ENCODE results near the gene LILRB2. TPM values are rescaled to one million over a fixed set of nuclear protein-coding genes. Genes with fewer than 3 reads are reported as not detected.
"Not testable (repeated sequence)": the region's sequence is repeated elsewhere in the genome, so short reads cannot be mapped to it uniquely, and the experiment has no call there.

The LILRB2 gene
- total RNA-seq, 1 experiment from 2014 or later = not detected

GRCh38 chr19:54248016-54248601 is 32.8 kb downstream of the LILRB2 start:
- ChIA-PET CTCF (interaction anchor here (1.4 kb wide), 1 partner anchor 18 kb away, joined by 7 read pairs; no protein-coding TSS in a partner anchor), POLR2A (no interaction called here)
- Mint-ChIP-seq H3K4me1 (ENCODE audit: insufficient read depth, unreplicated experiment) (no peaks in the 10 kb centered on the region), H3K27ac (ENCODE audit: low read depth, unreplicated experiment) (no peak overlapping the region), H3K27me3 (ENCODE audit: insufficient read depth, unreplicated experiment) (peaks cover 71% of the 10 kb centered on the region), H3K4me3 (ENCODE audit: unreplicated experiment) (no peak overlapping the region), H3K9me3 (ENCODE audit: unreplicated experiment) (no peaks in the 10 kb centered on the region), H3K36me3 (ENCODE audit: insufficient read depth, unreplicated experiment) (no peaks in the 10 kb centered on the region)
- no TSS peak for BruUV-seq (replicated peaks)
- intact Hi-C loops (cut with micrococcal nuclease) = no loop called here
- no peak for DNase-seq (ENCODE audit: unreplicated experiment)
- TF ChIP-seq CTCF (IDR thresholded peaks at IDR 0.05; ENCODE audit: unreplicated experiment) = no peak

GRCh38 chr19:54247106-54247930 is 33.6 kb downstream of the LILRB2 start:
- no peak for TF ChIP-seq CTCF (IDR thresholded peaks at IDR 0.05; ENCODE audit: unreplicated experiment)
- intact Hi-C loops (cut with micrococcal nuclease) = no loop called here
- no peak overlapping the region for H3K4me3 Mint-ChIP-seq (ENCODE audit: unreplicated experiment)
- ChIA-PET CTCF (interaction anchor here (1.4 kb wide), 1 partner anchor 18 kb away, joined by 7 read pairs; no protein-coding TSS in a partner anchor), POLR2A (interaction anchor here (1.1 kb wide), 1 partner anchor 10 kb away, joined by 3 read pairs; no protein-coding TSS in a partner anchor)
- no peak for DNase-seq (ENCODE audit: unreplicated experiment)
- BruUV-seq (replicated peaks) = no TSS peak
- H3K36me3 Mint-ChIP-seq (ENCODE audit: insufficient read depth, unreplicated experiment) = no peaks in the 10 kb centered on the region
- peaks cover 70% of the 10 kb centered on the region for H3K27me3 Mint-ChIP-seq (ENCODE audit: insufficient read depth, unreplicated experiment)
- H3K4me1 Mint-ChIP-seq (ENCODE audit: insufficient read depth, unreplicated experiment) = no peaks in the 10 kb centered on the region
- no peak overlapping the region for H3K27ac Mint-ChIP-seq (ENCODE audit: low read depth, unreplicated experiment)
- no peaks in the 10 kb centered on the region for H3K9me3 Mint-ChIP-seq (ENCODE audit: unreplicated experiment)

- Mint-ChIP-seq H3K27me3 (ENCODE audit: insufficient read depth, unreplicated experiment) (peaks cover 56% of the 10 kb centered on the region), H3K27ac (ENCODE audit: low read depth, unreplicated experiment) (no peak overlapping the region), H3K4me3 (ENCODE audit: unreplicated experiment) (no peak overlapping the region), H3K36me3 (ENCODE audit: insufficient read depth, unreplicated experiment) (no peaks in the 10 kb centered on the region), H3K9me3 (ENCODE audit: unreplicated experiment) (no peaks in the 10 kb centered on the region), H3K4me1 (ENCODE audit: insufficient read depth, unreplicated experiment) (no peaks in the 10 kb centered on the region)
- no TSS peak for BruUV-seq (replicated peaks)
- no peak for TF ChIP-seq CTCF (IDR thresholded peaks at IDR 0.05; ENCODE audit: unreplicated experiment)
- DNase-seq (ENCODE audit: unreplicated experiment) = no peak
- POLR2A ChIA-PET = interaction anchor here (1.1 kb wide), 1 partner anchor 9 kb away, joined by 3 read pairs; no protein-coding TSS in a partner anchor
- CTCF ChIA-PET = no interaction called here
- intact Hi-C loops (cut with micrococcal nuclease) = no loop called here
These were observed 35.0 kb downstream of the LILRB2 start for GRCh38 chr19:54245936-54246335.

GRCh38 chr19:54243809-54244208 is 37.1 kb downstream of the LILRB2 start:
- intact Hi-C loops (cut with micrococcal nuclease); DNase-seq (ENCODE audit: unreplicated experiment); BruUV-seq (replicated peaks): not testable (repeated sequence)

GRCh38 chr19:54242646-54243045 is 38.3 kb downstream of the LILRB2 start, which contains the start of gene LILRA6:
LILRA6 (minus strand) TSS chr19:54242790.
- BruUV-seq (replicated peaks); POLR2A ChIA-PET; H3K4me1 Mint-ChIP-seq (ENCODE audit: insufficient read depth, unreplicated experiment); CTCF ChIA-PET; intact Hi-C loops (cut with micrococcal nuclease); DNase-seq (ENCODE audit: unreplicated experiment); H3K27ac Mint-ChIP-seq (ENCODE audit: low read depth, unreplicated experiment); H3K36me3 Mint-ChIP-seq (ENCODE audit: insufficient read depth, unreplicated experiment); H3K9me3 Mint-ChIP-seq (ENCODE audit: unreplicated experiment); H3K4me3 Mint-ChIP-seq (ENCODE audit: unreplicated experiment): not testable (repeated sequence)
- peaks cover 45% of the 10 kb centered on the region for H3K27me3 Mint-ChIP-seq (ENCODE audit: insufficient read depth, unreplicated experiment)

More at GRCh38 chr19:54243809-54244208, 37.1 kb downstream of the LILRB2 start:
- POLR2A ChIA-PET; H3K4me1 Mint-ChIP-seq (ENCODE audit: insufficient read depth, unreplicated experiment); H3K4me3 Mint-ChIP-seq (ENCODE audit: unreplicated experiment); H3K9me3 Mint-ChIP-seq (ENCODE audit: unreplicated experiment); H3K36me3 Mint-ChIP-seq (ENCODE audit: insufficient read depth, unreplicated experiment); CTCF ChIA-PET; H3K27ac Mint-ChIP-seq (ENCODE audit: low read depth, unreplicated experiment): not testable (repeated sequence)
- peaks cover 47% of the 10 kb centered on the region for H3K27me3 Mint-ChIP-seq (ENCODE audit: insufficient read depth, unreplicated experiment)

- POLR2A ChIA-PET; DNase-seq (ENCODE audit: unreplicated experiment); H3K27ac Mint-ChIP-seq (ENCODE audit: low read depth, unreplicated experiment); CTCF ChIA-PET; H3K4me3 Mint-ChIP-seq (ENCODE audit: unreplicated experiment); BruUV-seq (replicated peaks); intact Hi-C loops (cut with micrococcal nuclease); H3K36me3 Mint-ChIP-seq (ENCODE audit: insufficient read depth, unreplicated experiment); H3K4me1 Mint-ChIP-seq (ENCODE audit: insufficient read depth, unreplicated experiment); H3K9me3 Mint-ChIP-seq (ENCODE audit: unreplicated experiment): not testable (repeated sequence)
- H3K27me3 Mint-ChIP-seq (ENCODE audit: insufficient read depth, unreplicated experiment) = peaks cover 41% of the 10 kb centered on the region
These were observed 38.7 kb downstream of the LILRB2 start for GRCh38 chr19:54242234-54242633.

Data from MCF 10A (cell line).